Measurements from ENCODE around the gene HOMER2.

- TF ChIP-seq CTCF (IDR thresholded peaks at IDR 0.05; ENCODE audit: low read depth, low read length) (no peak), EZH2phosphoT487 (IDR thresholded peaks at IDR 0.05; ENCODE audit: low read depth) (no peak)
Measured at GRCh38 chr15:82804575-82804949, 148.0 kb downstream of the HOMER2 start.
